ENCODE data around the gene LRRC59. TPM values are rescaled to one million over a fixed set of nuclear protein-coding genes. Genes with fewer than 3 reads are reported as not detected.
A peak's percentile ranks its signal among the peaks of the same experiment; 100 is the strongest.

Gene LRRC59
- total and polyA plus RNA-seq, 2 of the 13 experiments (the other 11 are each of a cell fraction or from before 2014, with no cell fraction given), result 87.3 to 222 TPM

GRCh38 chr17:50372758-50373556 is 24.4 kb downstream of the LRRC59 start, which contains the start of the genes EME1 and MRPL27 (continued):
- peak; percentile 99 for TF ChIP-seq ZBTB40 (IDR thresholded peaks at IDR 0.05)
- TF ChIP-seq ZBTB40 (CRISPR knock-in tag; IDR thresholded peaks at IDR 0.05), result peak; percentile 94
- no peak; the same call in 1 of the 2 replicates for TF ChIP-seq HOXA7 (CRISPR knock-in tag; IDR thresholded peaks at IDR 0.05)
- peak; percentile 90; the same call in 1 of the 2 replicates for TF ChIP-seq TSC22D2 (CRISPR knock-in tag; IDR thresholded peaks at IDR 0.05; ENCODE audit: borderline replicate concordance)
- peak; percentile 58; the same call in 1 of the 2 replicates for TF ChIP-seq RERE (CRISPR knock-in tag; IDR thresholded peaks at IDR 0.05; ENCODE audit: low read depth)
- TF ChIP-seq HNRNPK (IDR thresholded peaks at IDR 0.05; ENCODE audit: low read depth, low read length, poor library complexity, severe bottlenecking), result no peak
- peak; percentile 92 for TF ChIP-seq MEIS1 (CRISPR knock-in tag; IDR thresholded peaks at IDR 0.05; ENCODE audit: borderline replicate concordance)
- peak; percentile 95 for TF ChIP-seq ZNF761 (CRISPR knock-in tag; conservative IDR thresholded peaks at IDR 0.05)
- TF ChIP-seq ZMAT3 (CRISPR knock-in tag; conservative IDR thresholded peaks at IDR 0.05), result peak; percentile 96
- peak; percentile 76; the same call in 1 of the 2 replicates for TF ChIP-seq TFAP4 (IDR thresholded peaks at IDR 0.05; ENCODE audit: borderline replicate concordance, low read depth)
- TF ChIP-seq ZNF136 (CRISPR knock-in tag; IDR thresholded peaks at IDR 0.05; ENCODE audit: low read depth), result no peak
- peak; percentile 85 for TF ChIP-seq ZNF792 (CRISPR knock-in tag; IDR thresholded peaks at IDR 0.05)
- TF ChIP-seq RORA (CRISPR knock-in tag; IDR thresholded peaks at IDR 0.05), result no peak

All from HepG2 (cell line).